Fibroblast of the aortic adventitia (primary cell): ENCODE results near the gene RFX8. TPM values are rescaled to one million over a fixed set of nuclear protein-coding genes. Genes with fewer than 3 reads are reported as not detected.
"Not testable (repeated sequence)": the region's sequence is repeated elsewhere in the genome, so short reads cannot be mapped to it uniquely, and the experiment has no call there.

Experiments used
- DNase-seq: peaks from one replicate; pipeline ENCODE4 v3.0.0-alpha.2; 2010; ENCODE audit warnings: low read depth
- H3K4me3 ChIP-seq: 2 replicates; pipeline ENCODE4 v1.5.1; 2011; ENCODE audit warnings: low read depth, mild to moderate bottlenecking, control low read depth, low read length, moderate library complexity
- CTCF ChIP-seq: IDR thresholded peaks from 2 replicates; pipeline ENCODE4 v1.5.1; 2011; ENCODE audit warnings: mild to moderate bottlenecking, low read length, control low read depth, inconsistent platforms; ENCODE audit not compliant: insufficient read depth
- total RNA-seq: library from RNA; depleted of rRNA; stranded (reverse); fragments of >200 nt; gene quantifications from 2 replicates; pipeline ENCODE4 v1.2.3, GENCODE V29; 2012; ENCODE audit warnings: low replicate concordance

The RFX8 gene
- total RNA-seq, 1 donor: 24.1 TPM

- no peak for TF ChIP-seq CTCF
- H3K4me3 ChIP-seq: no peak overlapping the region
- no peak for DNase-seq
These were observed 115.4 kb downstream of the RFX8 start for GRCh38 chr2:101359410-101359954.

- no peak for TF ChIP-seq CTCF
- DNase-seq: no peak
- no peak overlapping the region for H3K4me3 ChIP-seq
These were observed 117.5 kb downstream of the RFX8 start for GRCh38 chr2:101357376-101357775.

- DNase-seq: peak; percentile 68
These were observed 118.4 kb downstream of the RFX8 start for GRCh38 chr2:101356521-101356920.

GRCh38 chr2:101356055-101356454 lies 118.9 kb downstream of the RFX8 start:
- DNase-seq: no peak
- H3K4me3 ChIP-seq: no peak overlapping the region
- TF ChIP-seq CTCF: no peak

More at GRCh38 chr2:101356521-101356920, 118.4 kb downstream of the RFX8 start:
- no peak overlapping the region for H3K4me3 ChIP-seq
- no peak for TF ChIP-seq CTCF

- no peak for DNase-seq
- no peak for TF ChIP-seq CTCF
- H3K4me3 ChIP-seq: no peak overlapping the region
These were observed 119.4 kb downstream of the RFX8 start for GRCh38 chr2:101355401-101356054.

GRCh38 chr2:101354420-101355311 lies 120.2 kb downstream of the RFX8 start:
- no peak for DNase-seq
- no peak overlapping the region for H3K4me3 ChIP-seq
- TF ChIP-seq CTCF: no peak

- H3K4me3 ChIP-seq, DNase-seq: not testable (repeated sequence)
These were observed 122.3 kb downstream of the RFX8 start for GRCh38 chr2:101352631-101353030.
